Astrocyte of the spinal cord (primary cell): ENCODE data around the gene KRT2.

Experiments
- DNase-seq: peaks from one replicate; pipeline ENCODE4 v3.0.0; 2011; ENCODE audit warnings: low read depth, low spot score
- H3K4me3 ChIP-seq: 2 replicates; pipeline ENCODE4 v1.5.1; 2011; ENCODE audit warnings: low read depth, mild to moderate bottlenecking, low read length, moderate library complexity
- CTCF ChIP-seq: IDR thresholded peaks from 2 replicates; pipeline ENCODE4 v1.5.1; 2012; ENCODE audit warnings: low read depth, mild to moderate bottlenecking, low read length, inconsistent platforms
- in situ Hi-C: cut with HindIII; loops from 2 replicates; pipeline ENCODE4 v1.10.0; 2017; ENCODE audit warnings: low sequenced_read_pairs

The KRT2 gene

GRCh38 chr12:52608826-52609630 is 43.0 kb downstream of the KRT2 start:
- no peak for DNase-seq
- H3K4me3 ChIP-seq: no peak overlapping the region
- in situ Hi-C loops: no loop called here
- TF ChIP-seq CTCF: no peak

- H3K4me3 ChIP-seq: no peak overlapping the region
- in situ Hi-C loops: no loop called here
- DNase-seq: no peak
- TF ChIP-seq CTCF: no peak
These were observed 43.9 kb downstream of the KRT2 start for GRCh38 chr12:52608161-52608560.

- in situ Hi-C loops: no loop called here
- no peak for TF ChIP-seq CTCF
- H3K4me3 ChIP-seq: no peak overlapping the region
- DNase-seq: no peak
These were observed 44.7 kb downstream of the KRT2 start for GRCh38 chr12:52607314-52607713.

- no peak for TF ChIP-seq CTCF
- in situ Hi-C loops: no loop called here
- no peak overlapping the region for H3K4me3 ChIP-seq
- DNase-seq: no peak
These were observed 45.3 kb downstream of the KRT2 start for GRCh38 chr12:52606581-52607218.

- no peak for TF ChIP-seq CTCF
- DNase-seq: no peak
- in situ Hi-C loops: no loop called here
- H3K4me3 ChIP-seq: no peak overlapping the region
These were observed 45.9 kb downstream of the KRT2 start for GRCh38 chr12:52606096-52606495.

GRCh38 chr12:52605542-52605941 is 46.5 kb downstream of the KRT2 start:
- in situ Hi-C loops: no loop called here

More at GRCh38 chr12:52605542-52605941, 46.5 kb downstream of the KRT2 start:
- H3K4me3 ChIP-seq: no peak overlapping the region
- no peak for DNase-seq
- TF ChIP-seq CTCF: no peak
